ENCODE results near the gene SDHAF1. TPM values are rescaled to one million over a fixed set of nuclear protein-coding genes. Genes with fewer than 3 reads are reported as not detected.

SDHAF1 gene
- total RNA-seq, 4 donors from 2014 or later, result 42.8 to 54.9 (median 49.9) TPM

Other genes starting within 250 kb of the SDHAF1 start
- 10 to 100 TPM in 2 of 4 donors, 1 to 10 TPM in 2; 5.1 to 22.9 (median 13.4) TPM for gene U2AF1L4, start 249.8 kb upstream of the SDHAF1 start, total RNA-seq
- gene PSENEN, start 249.5 kb upstream of the SDHAF1 start, total RNA-seq, result 10 to 100 TPM; 22.2 to 45.8 (median 38.3) TPM
- gene LIN37, start 246.6 kb upstream of the SDHAF1 start, total RNA-seq, result 10 to 100 TPM; 14.8 to 19.5 (median 16.6) TPM
- gene HSPB6, start 238.2 kb upstream of the SDHAF1 start, total RNA-seq, result 100 to 1,000 TPM in 2 of 4 donors, 10 to 100 TPM in 2; 79.8 to 241 (median 139) TPM
- gene PROSER3, start 237.0 kb upstream of the SDHAF1 start, total RNA-seq, result 1 to 10 TPM in 3 of 4 donors, under 1 TPM in 1; 0.63 to 4.3 (median 3.0) TPM
- gene ARHGAP33, start 219.6 kb upstream of the SDHAF1 start, total RNA-seq, result 1 to 10 TPM in 3 of 4 donors, under 1 TPM in 1; 0.22 to 4.7 (median 2.2) TPM
- gene PRODH2, start 182.3 kb upstream of the SDHAF1 start, total RNA-seq, result under 1 TPM in 1 of 4 donors, not detected in 3; 0.13 TPM
- gene NPHS1, start 142.7 kb upstream of the SDHAF1 start, total RNA-seq, result not detected
- gene KIRREL2, start 138.3 kb upstream of the SDHAF1 start, total RNA-seq, result not detected
- gene APLP1, start 126.6 kb upstream of the SDHAF1 start, total RNA-seq, result under 1 TPM in 2 of 4 donors, not detected in 2; 0.27 to 0.33 TPM
- gene NFKBID, start 94.6 kb upstream of the SDHAF1 start, total RNA-seq, result 1 to 10 TPM in 3 of 4 donors, not detected in 1; 1.2 to 2.7 (median 2.3) TPM
- gene HCST, start 92.7 kb upstream of the SDHAF1 start, total RNA-seq, result 1 to 10 TPM in 2 of 4 donors, not detected in 2; 1.2 to 1.5 TPM
- 10 to 100 TPM in 3 of 4 donors, 1 to 10 TPM in 1; 7.2 to 25.6 (median 18.2) TPM for gene TYROBP, start 86.9 kb upstream of the SDHAF1 start, total RNA-seq
- 10 to 100 TPM in 2 of 4 donors, 1 to 10 TPM in 2; 7.4 to 18.2 (median 12.8) TPM for gene LRFN3, start 58.8 kb upstream of the SDHAF1 start, total RNA-seq
- gene SYNE4, start 13.6 kb downstream of the SDHAF1 start, total RNA-seq, result under 1 TPM in 1 of 4 donors, not detected in 3; 0.36 TPM
- 10 to 100 TPM; 10.6 to 50.1 (median 19.0) TPM for gene ALKBH6, start 19.0 kb downstream of the SDHAF1 start, total RNA-seq
- 1 to 10 TPM in 3 of 4 donors, under 1 TPM in 1; 0.61 to 3.2 (median 1.8) TPM for gene CLIP3, start 37.7 kb downstream of the SDHAF1 start, total RNA-seq
- 10 to 100 TPM in 1 of 4 donors, 1 to 10 TPM in 3; 6.1 to 10.5 (median 6.1) TPM for gene THAP8, start 59.1 kb downstream of the SDHAF1 start, total RNA-seq
- gene WDR62, start 59.7 kb downstream of the SDHAF1 start, total RNA-seq, result 1 to 10 TPM in 2 of 4 donors, under 1 TPM in 2; 0.20 to 2.1 (median 1.0) TPM
- gene OVOL3, start 116.0 kb downstream of the SDHAF1 start, total RNA-seq, result not detected
- gene POLR2I, start 119.7 kb downstream of the SDHAF1 start, total RNA-seq, result 10 to 100 TPM; 61.0 to 88.7 (median 79.4) TPM
- gene TBCB, start 120.3 kb downstream of the SDHAF1 start, total RNA-seq, result 100 to 1,000 TPM in 2 of 4 donors, 10 to 100 TPM in 2; 57.4 to 122 (median 96.7) TPM
- gene CAPNS1, start 144.9 kb downstream of the SDHAF1 start, total RNA-seq, result 100 to 1,000 TPM in 3 of 4 donors, 10 to 100 TPM in 1; 94.8 to 252 (median 165) TPM
- 100 to 1,000 TPM; 165 to 421 (median 223) TPM for gene COX7A1, start 157.3 kb downstream of the SDHAF1 start, total RNA-seq
- 1 to 10 TPM; 1.7 to 5.3 (median 2.3) TPM for gene ZNF565, start 219.5 kb downstream of the SDHAF1 start, total RNA-seq
- 100 to 1,000 TPM in 1 of 4 donors, 10 to 100 TPM in 3; 47.8 to 108 (median 91.2) TPM for gene ZNF146, start 219.9 kb downstream of the SDHAF1 start, total RNA-seq

All from gastrocnemius medialis (tissue), 4 donors.